IMR-90 (cell line): ENCODE results near the gene SOX2.

Source experiments
- CTCF ChIP-seq: conservative IDR thresholded peaks from 2 replicates; pipeline ENCODE4 v1.5.1; 2012; ENCODE audit warnings: mild to moderate bottlenecking, low read depth, low read length, improper control_type of control experiment
- POLR2A ChIP-seq: IDR thresholded peaks from 2 replicates; pipeline ENCODE4 v1.6.1; 2012; ENCODE audit warnings: mild to moderate bottlenecking, low read depth, low read length
- RAD21 ChIP-seq: IDR thresholded peaks from 2 replicates; pipeline ENCODE4 v1.6.1; 2012; ENCODE audit warnings: low read length, improper control_type of control experiment

GRCh38 chr3:181691901-181692300, 19.8 kb upstream of the SOX2 start:
- TF ChIP-seq CTCF (no peak), POLR2A (no peak), RAD21 (no peak)
